Subcutaneous adipose tissue (tissue), 4 donors: Measurements from ENCODE around the gene LIPK. TPM values are rescaled to one million over a fixed set of nuclear protein-coding genes. Genes with fewer than 3 reads are reported as not detected.

Source experiments
- total RNA-seq, 4 donors: library from RNA; depleted of rRNA; stranded (reverse); fragments of >200 nt; gene quantifications; one replicate each; pipeline ENCODE4 v1.1.0, GENCODE V29; 2016
- TF ChIP-seq, protein P1 (sequence below): fragments of 450-650 bp; IDR thresholded peaks from one replicate; pipeline ENCODE4 v1.5.1; 2016; ENCODE audit warnings: low read depth, mild to moderate bottlenecking, control low read depth, antibody characterized with exemption, moderate library complexity

LIPK gene
- total RNA-seq, 4 donors from 2014 or later: not detected

DNA sequence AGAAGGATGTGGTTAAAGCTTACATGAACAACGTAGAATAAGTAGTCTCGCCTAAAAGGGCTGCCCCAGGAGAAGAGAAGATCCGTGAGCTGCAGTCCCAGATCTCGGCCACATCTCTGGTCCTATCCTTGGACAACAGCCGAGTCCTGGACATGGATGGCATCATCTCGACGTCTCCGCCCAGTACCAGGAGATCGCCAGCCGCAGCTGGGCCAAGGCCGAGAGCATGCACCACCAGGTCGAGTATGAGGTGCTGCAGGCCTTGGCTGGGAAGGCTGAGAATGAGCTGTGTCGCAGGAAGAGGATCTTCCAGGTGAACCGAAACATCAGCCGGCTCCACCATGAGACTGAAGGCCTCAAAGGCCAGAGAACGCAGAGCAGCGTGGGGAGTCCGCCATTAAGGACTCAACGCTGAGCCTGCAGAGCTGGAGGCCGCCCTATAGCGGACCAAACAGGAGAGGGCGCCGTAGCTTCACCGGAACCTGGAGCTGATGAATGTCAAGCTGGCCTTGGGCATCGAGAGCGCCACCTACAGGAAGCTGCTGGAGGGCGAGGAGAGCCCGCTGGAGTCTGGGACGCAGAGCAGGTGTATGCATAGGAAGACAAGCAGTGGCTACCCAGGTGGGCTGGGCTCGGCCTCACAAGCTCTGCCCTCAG, 22.2 kb downstream of the LIPK start:
- TF ChIP-seq, protein P1, sequence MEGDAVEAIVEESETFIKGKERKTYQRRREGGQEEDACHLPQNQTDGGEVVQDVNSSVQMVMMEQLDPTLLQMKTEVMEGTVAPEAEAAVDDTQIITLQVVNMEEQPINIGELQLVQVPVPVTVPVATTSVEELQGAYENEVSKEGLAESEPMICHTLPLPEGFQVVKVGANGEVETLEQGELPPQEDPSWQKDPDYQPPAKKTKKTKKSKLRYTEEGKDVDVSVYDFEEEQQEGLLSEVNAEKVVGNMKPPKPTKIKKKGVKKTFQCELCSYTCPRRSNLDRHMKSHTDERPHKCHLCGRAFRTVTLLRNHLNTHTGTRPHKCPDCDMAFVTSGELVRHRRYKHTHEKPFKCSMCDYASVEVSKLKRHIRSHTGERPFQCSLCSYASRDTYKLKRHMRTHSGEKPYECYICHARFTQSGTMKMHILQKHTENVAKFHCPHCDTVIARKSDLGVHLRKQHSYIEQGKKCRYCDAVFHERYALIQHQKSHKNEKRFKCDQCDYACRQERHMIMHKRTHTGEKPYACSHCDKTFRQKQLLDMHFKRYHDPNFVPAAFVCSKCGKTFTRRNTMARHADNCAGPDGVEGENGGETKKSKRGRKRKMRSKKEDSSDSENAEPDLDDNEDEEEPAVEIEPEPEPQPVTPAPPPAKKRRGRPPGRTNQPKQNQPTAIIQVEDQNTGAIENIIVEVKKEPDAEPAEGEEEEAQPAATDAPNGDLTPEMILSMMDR: no peak

DNA sequence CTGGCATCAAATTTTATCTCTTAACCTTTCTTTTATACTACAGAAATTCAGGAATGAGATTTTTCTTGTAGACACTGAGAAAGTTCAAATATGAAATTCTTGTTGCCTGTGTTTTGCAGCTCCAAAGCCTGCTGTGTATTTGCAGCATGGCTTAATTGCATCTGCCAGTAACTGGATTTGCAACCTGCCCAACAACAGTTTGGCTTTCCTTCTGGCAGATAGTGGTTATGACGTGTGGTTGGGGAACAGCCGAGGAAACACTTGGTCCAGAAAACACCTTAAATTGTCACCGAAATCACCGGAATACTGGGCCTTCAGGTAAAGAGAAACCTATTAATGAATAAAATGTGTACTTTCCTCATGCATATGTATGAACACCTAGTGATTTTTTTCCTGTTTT, 24.8 kb downstream of the LIPK start:
- TF ChIP-seq, protein P1: no peak

DNA sequence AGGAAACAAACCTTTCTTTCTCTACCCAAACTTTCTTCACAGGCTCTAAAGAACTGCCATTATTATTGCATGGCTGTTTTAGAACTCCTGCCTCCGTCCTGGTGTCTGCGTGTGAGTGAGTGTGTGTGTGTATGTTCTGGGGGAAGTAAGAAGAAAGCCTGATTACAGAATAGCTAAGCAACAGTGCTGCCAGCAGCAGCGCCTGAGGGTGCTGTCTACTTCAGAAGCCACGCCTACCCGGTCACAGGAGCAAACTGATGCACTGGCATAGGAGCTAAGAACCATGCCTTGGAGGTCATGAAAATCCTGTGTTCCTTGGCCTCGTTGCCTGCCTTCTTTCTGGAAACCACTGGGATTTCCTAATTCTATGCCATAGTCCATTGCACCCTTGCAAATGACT, 25.2 kb downstream of the LIPK start:
- TF ChIP-seq, protein P1: no peak

DNA sequence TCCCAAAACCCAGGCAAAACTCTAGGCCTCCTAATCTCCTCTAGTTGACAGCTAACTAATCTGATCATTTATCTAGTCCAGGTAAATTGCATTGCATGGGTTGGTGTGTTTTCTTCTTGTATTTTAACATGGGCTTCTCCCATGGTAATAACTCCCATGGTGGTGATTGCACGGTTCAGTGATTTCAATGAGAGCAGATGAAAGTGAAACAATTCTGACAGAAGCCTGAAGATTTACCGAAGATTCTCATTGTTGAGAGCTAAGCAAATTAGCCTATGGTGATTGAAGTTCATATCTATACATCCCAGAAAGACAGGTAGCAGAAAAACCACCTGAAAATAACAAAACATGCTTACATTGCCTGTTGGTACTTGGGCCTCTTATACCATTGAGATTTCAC, 27.2 kb downstream of the LIPK start:
- TF ChIP-seq, protein P1: no peak

DNA sequence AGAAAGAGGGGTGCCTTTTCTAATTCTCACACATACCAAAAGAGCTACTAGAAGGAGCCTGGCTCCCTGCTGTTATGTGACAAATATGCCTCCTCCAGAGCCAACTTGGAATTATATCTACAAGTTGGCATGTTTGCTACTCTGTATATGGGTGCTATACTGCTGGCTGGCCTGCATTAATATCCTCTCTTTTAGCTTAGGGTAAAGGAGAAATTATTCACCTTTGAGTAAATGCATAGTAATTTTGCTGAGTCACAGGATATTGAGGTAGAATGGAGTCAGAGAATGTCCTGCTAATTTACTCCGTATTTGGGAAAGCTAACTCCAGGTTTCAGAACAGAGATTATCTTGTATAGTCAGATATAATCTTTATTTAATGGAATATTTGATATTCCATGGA, 29.6 kb downstream of the LIPK start:
- TF ChIP-seq, protein P1: no peak

DNA sequence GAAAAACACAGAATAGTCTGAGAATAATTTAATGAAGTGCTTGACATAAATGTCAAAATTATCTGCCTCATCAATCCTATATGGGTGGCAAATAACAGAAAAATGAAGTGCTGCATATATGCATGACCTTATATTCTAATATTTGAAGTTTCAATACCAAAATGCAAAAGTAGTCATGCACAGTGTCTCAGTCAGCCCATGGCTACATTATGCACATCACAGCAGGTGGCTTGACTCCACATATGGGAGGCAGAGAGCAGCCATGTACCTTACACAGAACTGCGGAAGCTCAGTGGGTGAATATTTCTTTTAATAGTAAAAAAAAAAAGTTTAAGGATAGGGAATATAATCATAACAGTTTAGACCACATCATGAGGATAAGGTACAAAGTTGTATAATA, 36.4 kb downstream of the LIPK start:
- TF ChIP-seq, protein P1: no peak

DNA sequence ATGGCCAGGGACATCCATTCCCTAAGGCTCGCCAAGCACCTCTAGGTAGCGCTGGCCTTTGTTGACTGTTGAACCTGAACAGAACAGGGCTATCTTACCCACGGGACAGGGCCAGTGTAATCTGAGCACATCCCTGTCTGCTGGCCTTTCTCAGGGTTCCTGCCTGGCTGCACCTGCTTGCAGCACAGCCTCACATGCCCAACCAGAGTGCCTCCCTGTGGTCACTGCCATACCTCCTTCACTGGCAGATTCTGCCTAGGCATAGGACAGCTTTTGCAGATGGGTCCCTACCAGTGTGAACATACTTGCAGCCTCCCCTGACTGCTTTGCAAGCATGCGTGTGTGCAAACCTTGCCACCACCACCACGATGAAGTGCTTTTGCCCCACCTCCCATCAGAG, 38.0 kb downstream of the LIPK start:
- TF ChIP-seq, protein P1: no peak
